Gastroesophageal sphincter (tissue), 4 donors: Measurements from ENCODE around the gene MYADML2. TPM values are rescaled to one million over a fixed set of nuclear protein-coding genes. Genes with fewer than 3 reads are reported as not detected.

Experiments
- ATAC-seq: fragments of 150-250 bp; one replicate; pipeline ENCODE4 v1.9.1; 2016; ENCODE audit warnings: mild to moderate bottlenecking, moderate library complexity
- H3K27ac ChIP-seq, 4 donors: fragments of 200-600 bp; sonication (generic) in 3 of 4; 1 replicate in 3 of 4; 2 replicates in 1 of 4; pipeline ENCODE4 v1.5.1; 2016 to 2019
- H3K27me3 ChIP-seq: fragments of 200-600 bp; sonication (generic); one replicate; pipeline ENCODE4 v1.5.1; 2019
- H3K36me3 ChIP-seq, 2 donors: fragments of 200-600 bp; sonication (generic); one replicate each; pipeline ENCODE4 v1.5.1; 2019; ENCODE audit warnings: control low read depth in 1 of 2
- H3K4me1 ChIP-seq, 3 donors: fragments of 200-600 bp; sonication (generic); 1 replicate in 2 of 3; 2 replicates in 1 of 3; pipeline ENCODE4 v1.5.1; 2016 to 2019; ENCODE audit warnings: control low read depth in 2 of 3
- H3K4me3 ChIP-seq, 2 donors: fragments of 200-600 bp; sonication (generic); one replicate each; pipeline ENCODE4 v1.5.1; 2019; ENCODE audit warnings: mild to moderate bottlenecking in 1 of 2, moderate library complexity in 1 of 2
- H3K9me3 ChIP-seq, 3 donors: fragments of 200-600 bp; sonication (generic); one replicate each; pipeline ENCODE4 v1.5.1; 2017 to 2019; ENCODE audit warnings: control low read depth in 2 of 3
- CTCF ChIP-seq, 4 experiments: fragments of 200-600 bp in 2 of 4; fragments of 450-650 bp in 2 of 4; sonication (generic) in 1 of 4; IDR thresholded peaks; one replicate each; pipeline ENCODE4 v1.5.1; 2017 to 2019; ENCODE audit warnings: antibody characterized with exemption in 4 of 4, mild to moderate bottlenecking in 2 of 4, moderate library complexity in 2 of 4
- EP300 ChIP-seq: sonication (generic); formaldehyde crosslinking; IDR thresholded peaks from one replicate; pipeline ENCODE4 v1.6.1; 2017; ENCODE audit warnings: antibody characterized with exemption, mild to moderate bottlenecking
- POLR2A ChIP-seq, 2 donors: fragments of 450-650 bp; IDR thresholded peaks; one replicate each; pipeline ENCODE4 v1.6.1; 2017; ENCODE audit warnings: antibody characterized with exemption in 2 of 2, mild to moderate bottlenecking in 2 of 2, moderate library complexity in 1 of 2
- POLR2AphosphoS5 ChIP-seq: sonication (generic); formaldehyde crosslinking; IDR thresholded peaks from one replicate; pipeline ENCODE4 v1.6.1; 2017; ENCODE audit warnings: antibody characterized with exemption
- WGBS, 2 donors: methylation state at CpG; one replicate each; pipeline ENCODE4 v1.1.5; 2018; ENCODE audit warnings: low coverage in 1 of 2; 5-methylcytosine and 5-hydroxymethylcytosine counted together
- total RNA-seq, 4 donors: library from RNA; depleted of rRNA; stranded (reverse); fragments of >200 nt; gene quantifications; one replicate each; pipeline ENCODE4 v1.1.0, GENCODE V29; 2016

MYADML2 gene
- total RNA-seq, 4 donors from 2014 or later, result not detected

GRCh38 chr17:81952792-81953228 is 5.8 kb upstream of the MYADML2 start:
- Histone ChIP-seq H3K36me3 (no peaks in the 10 kb centered on the region), H3K4me1 (no peaks in the 10 kb centered on the region), H3K4me3 (no peak overlapping the region), H3K27me3 (peaks cover 53% of the 10 kb centered on the region), H3K9me3 (no peaks in the 10 kb centered on the region), H3K27ac (no peak overlapping the region)
- ATAC-seq, result no peak
- no peak for TF ChIP-seq CTCF (IDR thresholded peaks at IDR 0.05)
- WGBS, 2 donors, result no CpG with 5 or more reads among the region's 16 CpGs

GRCh38 chr17:81951785-81952684 is 5.0 kb upstream of the MYADML2 start:
- Histone ChIP-seq H3K36me3 (no peaks in the 10 kb centered on the region), H3K9me3 (no peaks in the 10 kb centered on the region), H3K27ac (no peak overlapping the region), H3K4me3 (no peak overlapping the region), H3K4me1 (no peaks in the 10 kb centered on the region), H3K27me3 (peaks cover 46% of the 10 kb centered on the region)
- 47 to 51% methylated on average over 7 to 11 of the region's 13 CpGs for WGBS, 2 donors
- TF ChIP-seq EP300 (no peak), POLR2A (IDR thresholded peaks at IDR 0.05) (no peak), CTCF (IDR thresholded peaks at IDR 0.05) (no peak), POLR2AphosphoS5 (no peak)
- ATAC-seq, result no peak

- Histone ChIP-seq H3K9me3 (no peaks in the 10 kb centered on the region), H3K4me3 (no peak overlapping the region), H3K27me3 (peaks cover 30% of the 10 kb centered on the region), H3K4me1 (no peaks in the 10 kb centered on the region), H3K36me3 (no peaks in the 10 kb centered on the region), H3K27ac (no peak overlapping the region)
- no peak for ATAC-seq
- TF ChIP-seq POLR2A (IDR thresholded peaks at IDR 0.05), result no peak
- no peak for TF ChIP-seq CTCF (IDR thresholded peaks at IDR 0.05)
- no peak for TF ChIP-seq POLR2AphosphoS5
- no peak for TF ChIP-seq EP300
- WGBS, 2 donors, result 77% methylated on average over 6 of the region's 15 CpGs; no CpG with 5 or more reads in 1 of the 2 donors
Observed at GRCh38 chr17:81950501-81950900, 3.5 kb upstream of the MYADML2 start.

- 84% methylated on average over 7 of the region's 17 CpGs; no CpG with 5 or more reads in 1 of the 2 donors for WGBS, 2 donors
- ATAC-seq, result no peak
- Histone ChIP-seq H3K9me3 (no peaks in the 10 kb centered on the region), H3K27ac (no peak overlapping the region), H3K4me1 (no peaks in the 10 kb centered on the region), H3K36me3 (no peaks in the 10 kb centered on the region), H3K4me3 (no peak overlapping the region), H3K27me3 (peaks cover 25% of the 10 kb centered on the region)
- TF ChIP-seq POLR2A (IDR thresholded peaks at IDR 0.05) (no peak), POLR2AphosphoS5 (no peak), CTCF (IDR thresholded peaks at IDR 0.05) (no peak), EP300 (no peak)
Observed at GRCh38 chr17:81948635-81949378, 1.8 kb upstream of the MYADML2 start.
